Ammon's horn (tissue), 1 donor: ENCODE results near the gene NEK1.
"Not testable (repeated sequence)": the region's sequence is repeated elsewhere in the genome, so short reads cannot be mapped to it uniquely, and the experiment has no call there.

Experiments used
- DNase-seq: peaks from one replicate; pipeline ENCODE4 v3.0.0-alpha.2; 2016; ENCODE audit warnings: low spot score

Gene NEK1

GRCh38 chr4:169601016-169601771 lies 11.2 kb downstream of the NEK1 start:
- no peak for DNase-seq

DNA sequence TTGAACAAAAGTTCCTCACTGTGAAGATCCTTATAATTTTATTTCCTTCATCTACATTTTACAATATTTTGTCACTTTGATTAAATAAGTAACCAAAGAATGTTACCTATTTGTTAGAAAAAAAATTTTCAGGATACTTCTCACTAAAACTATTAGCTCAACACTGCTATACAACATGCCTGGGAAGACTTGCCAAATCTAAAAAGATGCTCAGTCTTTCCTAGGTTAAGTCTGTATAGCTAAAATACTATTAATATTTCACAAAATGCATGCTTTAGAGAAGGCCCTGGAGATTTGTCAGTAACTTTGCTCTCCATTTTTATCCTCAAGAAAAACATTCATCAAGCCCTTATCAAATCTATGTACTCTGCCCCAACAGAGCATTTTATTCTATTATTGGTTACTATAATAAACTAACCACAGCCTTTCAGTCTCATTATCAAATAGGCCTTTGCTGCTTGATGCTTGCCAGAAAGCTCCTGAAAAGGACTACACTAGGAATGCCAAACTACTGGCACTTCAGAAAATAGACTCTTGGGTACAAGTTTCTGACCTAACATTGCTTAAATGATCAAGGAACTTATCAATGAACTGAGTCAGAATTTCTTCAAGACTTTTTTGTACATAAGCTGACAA lies 17.7 kb downstream of the NEK1 start:
- no peak for DNase-seq

DNA sequence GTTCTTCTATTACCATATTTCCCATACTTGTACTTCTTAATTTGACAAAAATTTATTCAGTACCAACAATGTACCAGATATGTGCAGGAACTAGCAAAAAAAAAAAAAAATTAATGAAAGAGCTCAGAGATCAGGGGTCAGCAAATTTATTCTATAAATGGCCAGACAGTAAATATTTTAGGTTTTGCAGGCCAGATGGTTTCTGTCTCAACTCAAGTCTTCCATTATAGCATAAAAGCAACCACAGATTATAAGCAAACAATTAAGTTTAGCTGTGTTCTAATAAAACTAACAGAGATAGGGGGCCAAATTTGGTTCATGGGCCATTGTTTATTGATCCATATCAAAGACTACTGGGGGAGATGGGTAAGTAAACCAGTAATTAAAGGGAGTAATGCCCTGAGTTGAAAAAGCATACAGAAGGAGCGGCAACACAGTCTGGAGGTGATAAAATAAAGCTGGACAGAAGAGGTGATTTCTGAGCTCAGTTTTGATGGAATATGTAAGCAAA lies 19.3 kb downstream of the NEK1 start:
- DNase-seq, result no peak

- no peak for DNase-seq
Measured at GRCh38 chr4:169583563-169583962, 28.8 kb downstream of the NEK1 start.

DNA sequence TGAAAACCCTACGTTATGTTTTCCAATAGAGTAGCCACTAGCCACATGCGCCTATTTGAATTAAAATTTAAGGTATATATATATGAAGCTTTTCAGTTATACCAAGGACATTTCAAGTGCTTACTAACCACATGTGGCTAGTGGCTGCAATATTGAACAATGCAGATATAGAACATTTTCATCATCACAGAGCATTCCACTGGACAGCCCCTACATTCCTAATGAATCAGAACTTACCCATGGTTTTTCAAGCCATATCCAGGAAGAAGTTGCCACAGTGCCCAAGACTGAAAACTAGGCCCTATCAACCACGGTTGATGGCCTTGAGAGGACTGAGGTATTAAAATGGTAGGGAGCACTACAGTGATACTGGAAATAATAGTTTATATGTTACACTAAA lies 29.7 kb downstream of the NEK1 start:
- no peak for DNase-seq

DNA sequence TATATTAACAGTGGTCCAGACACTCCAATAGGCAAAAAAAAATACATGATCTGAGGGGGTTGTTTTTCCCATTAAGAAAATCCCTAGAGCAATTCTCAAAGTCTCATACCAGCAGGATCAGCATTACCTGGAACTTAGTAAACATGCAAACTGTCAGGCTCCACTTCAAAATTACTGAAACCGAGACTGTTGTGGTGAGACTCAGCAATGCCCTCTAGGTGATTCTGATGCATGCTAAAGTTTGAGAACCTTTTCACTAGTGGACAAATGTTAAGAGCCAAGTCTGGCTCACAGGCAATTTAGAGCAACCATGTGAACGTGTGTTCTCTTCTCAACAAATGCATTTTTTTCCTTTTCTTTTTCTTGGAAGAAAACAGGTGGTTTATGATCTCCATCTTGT lies 30.2 kb downstream of the NEK1 start:
- no peak for DNase-seq

GRCh38 chr4:169573889-169574288 lies 38.5 kb downstream of the NEK1 start:
- no peak for DNase-seq

DNA sequence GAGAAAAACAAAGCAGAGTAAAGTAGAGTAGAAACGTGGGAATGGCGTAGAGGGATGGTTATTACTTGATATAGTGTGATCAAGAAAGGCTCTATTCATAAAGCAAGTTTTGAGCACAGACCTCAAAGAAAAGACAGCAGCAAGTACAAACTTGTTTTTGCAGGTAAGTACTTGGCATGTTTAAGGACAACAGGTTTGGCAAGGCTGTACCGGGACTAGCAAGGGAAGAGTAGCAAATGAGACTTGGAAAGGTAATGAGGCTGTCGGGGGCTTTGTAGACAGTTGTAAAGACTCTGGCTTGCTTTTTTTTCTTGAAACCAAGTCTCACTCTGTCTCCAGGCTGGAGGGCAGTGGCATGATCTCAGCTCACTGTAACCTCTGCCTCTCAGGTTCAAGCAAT lies 40.9 kb downstream of the NEK1 start:
- DNase-seq, result no peak

DNA sequence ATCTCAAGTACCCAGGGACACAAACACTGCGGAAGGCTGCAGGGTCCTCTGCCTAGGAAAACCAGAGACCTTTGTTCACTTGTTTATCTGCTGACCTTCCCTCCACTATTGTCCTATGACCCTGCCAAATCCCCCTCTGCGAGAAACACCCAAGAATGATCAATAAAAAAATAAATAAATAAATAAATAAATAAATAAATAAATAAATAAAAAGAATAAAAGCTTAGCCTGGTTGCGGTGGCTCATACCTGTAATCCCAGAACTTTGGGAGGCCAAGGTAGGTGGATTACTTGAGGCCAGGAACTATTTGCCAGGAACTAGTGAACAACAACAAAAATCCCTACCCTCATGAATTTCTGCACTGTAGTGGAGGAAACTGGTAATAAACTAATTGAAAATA lies 41.4 kb downstream of the NEK1 start:
- not testable (repeated sequence) for DNase-seq

DNA sequence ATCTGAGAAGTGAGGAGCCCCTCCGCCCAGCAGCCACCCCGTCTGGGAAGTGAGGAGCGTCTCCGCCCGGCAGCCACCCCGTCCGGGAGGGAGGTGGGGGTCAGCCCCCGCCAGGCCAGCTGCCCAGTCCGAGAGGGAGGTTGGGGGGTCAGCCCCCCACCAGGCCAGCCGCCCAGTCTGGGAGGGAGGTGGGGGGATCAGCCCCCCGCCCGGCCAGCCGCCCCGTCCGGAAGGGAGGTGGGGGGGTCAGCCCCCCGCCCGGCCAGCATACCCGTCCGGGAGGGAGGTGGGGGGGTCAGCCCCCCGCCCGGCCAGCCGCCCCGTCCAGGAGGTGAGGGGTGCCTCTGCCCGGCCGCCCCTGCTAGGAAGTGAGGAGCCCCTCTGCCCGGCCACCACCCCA lies 42.1 kb downstream of the NEK1 start:
- not testable (repeated sequence) for DNase-seq

- DNase-seq, result not testable (repeated sequence)
Measured at GRCh38 chr4:169569188-169569587, 43.2 kb downstream of the NEK1 start.

- no peak for DNase-seq
Measured at GRCh38 chr4:169567916-169568315, 44.5 kb downstream of the NEK1 start.

DNA sequence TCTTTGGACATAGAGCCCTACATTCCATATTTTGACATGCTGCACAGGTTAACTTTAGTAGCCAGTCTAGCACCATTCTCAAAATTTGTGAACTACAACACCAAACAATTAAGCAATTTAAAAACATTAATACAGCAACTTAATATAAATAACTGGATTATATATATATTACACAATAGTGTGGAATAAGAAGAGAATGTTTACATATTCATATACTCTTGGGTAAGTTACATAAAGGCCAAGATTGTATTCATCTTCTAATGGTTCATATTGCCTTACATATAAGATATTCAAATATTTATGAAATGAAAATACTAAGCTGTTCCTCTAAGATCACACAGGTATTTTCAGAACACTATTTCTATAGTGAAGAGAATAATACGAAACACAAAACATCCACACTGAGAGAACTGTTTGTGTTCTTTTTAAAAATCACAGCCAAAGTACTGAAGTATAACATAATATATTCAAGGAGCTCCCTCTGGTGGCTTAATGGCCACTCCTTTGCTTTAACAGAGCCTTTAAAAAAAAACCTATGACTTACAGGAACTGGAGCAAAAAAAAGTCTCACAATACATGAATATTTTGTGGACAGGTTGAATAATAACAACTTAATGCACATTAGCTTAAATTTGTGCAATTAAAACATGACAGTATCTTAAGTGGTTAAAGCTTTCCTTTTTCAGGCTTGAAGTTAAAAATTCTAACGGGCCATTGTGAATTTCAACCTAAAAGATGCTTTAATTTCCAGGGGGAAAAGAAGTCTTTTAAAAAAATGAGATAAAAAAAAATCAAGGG lies 46.2 kb downstream of the NEK1 start:
- DNase-seq, result peak; percentile 63

DNA sequence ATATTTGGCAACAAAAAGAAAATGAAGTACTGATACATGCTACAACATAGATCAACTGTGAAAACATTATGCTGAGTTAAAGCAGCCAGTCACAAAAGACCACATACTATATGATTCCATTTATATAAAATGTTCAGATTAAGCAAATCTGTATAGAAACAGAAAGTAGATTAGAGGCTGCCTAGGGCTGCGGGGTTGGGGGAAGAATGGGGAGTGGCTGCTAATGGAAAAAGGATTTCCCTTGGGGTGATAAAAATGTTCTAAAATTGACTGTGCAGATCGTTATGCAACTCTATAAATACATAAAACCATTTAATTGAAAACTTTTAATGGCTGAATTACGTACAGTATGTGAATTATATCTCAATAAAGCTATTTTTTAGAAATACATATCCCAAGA lies 46.8 kb downstream of the NEK1 start:
- no peak for DNase-seq

DNA sequence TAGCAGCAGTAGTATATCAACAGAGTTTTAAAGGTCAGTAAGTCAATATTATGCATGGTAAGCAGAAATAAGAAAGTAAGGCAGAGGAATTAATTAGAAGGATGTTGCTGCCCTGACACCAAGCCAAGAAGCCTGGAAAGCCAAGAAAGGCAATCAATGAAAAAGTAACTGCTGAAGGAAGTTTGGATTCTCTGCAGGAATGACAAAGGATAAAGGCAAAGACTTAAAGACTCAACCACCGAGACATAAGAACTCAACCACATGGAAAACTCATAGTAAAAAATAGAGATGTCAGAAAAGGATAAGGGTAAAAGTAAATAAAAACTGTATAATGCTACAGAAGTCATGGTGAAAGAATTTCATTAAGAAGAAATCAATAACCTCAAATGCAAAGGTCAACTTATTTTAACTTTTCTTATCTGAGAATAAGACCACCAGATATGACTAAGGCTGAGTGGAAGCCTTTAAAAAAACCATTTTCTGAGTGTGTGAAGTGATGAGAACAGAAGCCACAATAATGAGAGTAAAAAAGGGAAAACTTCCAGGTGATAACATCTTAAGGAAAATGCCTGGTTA lies 55.2 kb downstream of the NEK1 start:
- no peak for DNase-seq

DNA sequence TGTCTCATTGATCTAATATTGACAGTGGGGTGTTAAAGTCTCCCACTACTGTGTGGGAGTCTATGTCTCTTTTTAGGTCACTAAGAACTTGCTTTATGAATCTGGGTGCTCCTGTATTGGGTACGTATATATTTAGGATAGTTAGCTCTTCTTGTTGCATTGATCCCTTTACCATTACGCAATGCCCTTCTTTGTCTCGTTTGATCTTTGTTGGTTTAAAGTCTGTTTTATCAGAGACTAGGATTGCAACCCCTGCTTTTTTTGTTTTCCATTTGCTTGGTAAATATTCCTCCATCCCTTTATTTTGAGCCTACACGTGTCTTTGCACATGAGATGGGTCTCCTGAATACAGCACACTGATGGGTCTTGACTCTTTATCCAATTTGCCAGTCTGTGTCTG lies 65.8 kb downstream of the NEK1 start:
- not testable (repeated sequence) for DNase-seq

DNA sequence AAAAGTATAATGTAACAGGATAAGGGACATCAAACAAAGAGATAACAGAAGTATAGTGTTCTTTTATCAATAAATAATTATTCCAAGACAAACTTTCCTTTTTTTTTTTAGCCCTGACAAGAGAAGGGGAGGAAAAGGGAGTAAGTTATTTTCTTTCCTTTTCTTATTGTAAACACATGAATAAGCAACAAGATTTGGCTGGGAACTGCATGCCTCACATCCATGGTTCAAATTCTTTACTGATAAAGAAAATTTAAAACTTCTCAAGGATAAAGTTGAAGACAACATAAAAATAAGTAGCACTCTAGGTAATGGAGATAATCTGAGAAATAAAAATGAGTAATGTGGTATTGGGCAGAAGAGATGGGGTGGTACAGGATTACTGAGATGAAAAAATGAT lies 71.6 kb downstream of the NEK1 start:
- no peak for DNase-seq

GRCh38 chr4:169530048-169530447 lies 82.3 kb downstream of the NEK1 start:
- DNase-seq, result no peak

GRCh38 chr4:169523796-169524195 lies 88.6 kb downstream of the NEK1 start:
- no peak for DNase-seq

DNA sequence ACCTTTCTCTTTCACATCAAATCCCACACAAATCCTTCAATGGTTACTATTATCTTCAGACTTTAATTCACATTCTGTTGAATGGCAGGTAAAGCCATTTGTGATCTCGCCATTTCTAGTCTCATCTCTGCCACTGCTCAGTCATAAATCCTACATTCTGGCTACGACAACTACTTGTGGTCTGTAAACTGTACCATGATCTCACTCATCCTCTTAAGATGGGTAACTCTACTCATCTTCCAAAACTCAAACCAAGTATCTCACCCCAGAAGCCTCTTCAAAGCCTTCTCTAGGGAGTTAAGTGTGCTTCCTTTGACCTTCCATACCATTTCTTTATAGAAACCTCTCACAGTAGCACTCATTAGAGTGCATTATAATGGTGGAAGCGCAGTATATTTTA lies 101.8 kb downstream of the NEK1 start:
- DNase-seq, result no peak

GRCh38 chr4:169506903-169507302 lies 105.5 kb downstream of the NEK1 start:
- DNase-seq, result no peak

DNA sequence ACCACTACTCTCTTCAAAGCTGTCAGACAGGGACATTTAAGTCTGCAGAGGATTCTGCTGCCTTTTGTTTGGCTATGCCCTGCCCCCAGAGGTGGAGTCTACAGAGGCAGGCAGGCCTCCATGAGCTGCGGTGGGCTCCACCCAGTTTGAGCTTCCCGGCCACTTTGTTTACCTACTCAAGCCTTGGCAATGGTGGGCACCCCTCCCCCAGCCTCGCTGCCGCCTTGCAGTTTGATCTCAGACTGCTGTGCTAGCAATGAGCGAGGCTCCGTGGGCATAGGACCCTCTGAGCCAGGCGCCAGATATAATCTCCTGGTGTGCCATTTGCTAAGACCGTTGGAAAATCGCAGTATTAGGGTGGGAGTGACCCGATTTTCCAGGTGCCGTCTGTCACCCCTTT lies 112.5 kb downstream of the NEK1 start:
- not testable (repeated sequence) for DNase-seq
